Measurements from ENCODE around the gene IQSEC1. TPM values are rescaled to one million over a fixed set of nuclear protein-coding genes. Genes with fewer than 3 reads are reported as not detected.

Gene IQSEC1
- 3.5 and 4.8 TPM in 2 replicates for polyA plus RNA-seq (2011; rRNA removed)
- polyA minus RNA-seq (2011; rRNA and poly(A)+ RNA removed) = 7.5 and 8.8 TPM in 2 replicates

DNA sequence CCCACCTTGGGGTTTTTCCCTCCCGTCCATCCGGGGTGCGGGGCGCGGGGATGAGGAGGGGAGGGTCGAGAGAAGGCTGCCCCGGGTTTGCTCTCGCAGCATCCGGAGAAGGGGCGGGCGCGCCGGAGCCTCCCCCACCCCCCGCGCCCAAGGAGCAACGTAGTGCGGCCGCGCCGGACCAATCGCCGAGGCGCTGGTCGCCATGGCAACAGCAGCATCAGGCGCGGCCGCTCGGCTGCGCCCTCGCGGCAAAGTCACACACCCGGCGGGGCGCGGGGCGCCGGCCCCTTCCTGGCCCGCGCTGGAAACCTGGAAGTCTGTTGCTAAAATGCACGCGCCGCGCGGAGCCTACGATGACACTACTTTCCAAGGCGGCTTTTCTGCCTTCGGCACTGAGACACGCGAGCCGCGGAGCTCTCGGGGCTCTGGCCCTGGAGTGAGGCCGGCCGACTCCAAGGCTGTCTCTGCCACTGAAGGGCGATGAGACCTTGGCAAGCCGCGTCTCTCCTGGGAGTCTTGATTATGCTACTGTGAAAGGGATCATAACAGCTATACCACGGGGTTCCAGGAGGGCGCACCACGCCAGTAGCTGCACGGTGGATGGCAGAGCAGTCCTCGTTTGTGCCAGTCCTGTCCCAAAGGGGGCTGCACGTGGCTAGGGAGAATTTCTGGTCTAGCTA lies at the start of gene IQSEC1:
IQSEC1 (minus strand) TSS at position 104 of the 680 bp plus-strand sequence. CDS start 415 bp downstream, outside the sequence.
- ChIA-PET POLR2A (no interaction called here), CTCF (no interaction called here)
- DNase-seq (ENCODE audit: low read depth) = no peak
- TF ChIP-seq, protein P1, sequence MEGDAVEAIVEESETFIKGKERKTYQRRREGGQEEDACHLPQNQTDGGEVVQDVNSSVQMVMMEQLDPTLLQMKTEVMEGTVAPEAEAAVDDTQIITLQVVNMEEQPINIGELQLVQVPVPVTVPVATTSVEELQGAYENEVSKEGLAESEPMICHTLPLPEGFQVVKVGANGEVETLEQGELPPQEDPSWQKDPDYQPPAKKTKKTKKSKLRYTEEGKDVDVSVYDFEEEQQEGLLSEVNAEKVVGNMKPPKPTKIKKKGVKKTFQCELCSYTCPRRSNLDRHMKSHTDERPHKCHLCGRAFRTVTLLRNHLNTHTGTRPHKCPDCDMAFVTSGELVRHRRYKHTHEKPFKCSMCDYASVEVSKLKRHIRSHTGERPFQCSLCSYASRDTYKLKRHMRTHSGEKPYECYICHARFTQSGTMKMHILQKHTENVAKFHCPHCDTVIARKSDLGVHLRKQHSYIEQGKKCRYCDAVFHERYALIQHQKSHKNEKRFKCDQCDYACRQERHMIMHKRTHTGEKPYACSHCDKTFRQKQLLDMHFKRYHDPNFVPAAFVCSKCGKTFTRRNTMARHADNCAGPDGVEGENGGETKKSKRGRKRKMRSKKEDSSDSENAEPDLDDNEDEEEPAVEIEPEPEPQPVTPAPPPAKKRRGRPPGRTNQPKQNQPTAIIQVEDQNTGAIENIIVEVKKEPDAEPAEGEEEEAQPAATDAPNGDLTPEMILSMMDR (IDR thresholded peaks at IDR 0.05; ENCODE audit: insufficient read depth, low read depth, low read length) = no peak
- H3K36me3 ChIP-seq (ENCODE audit: control insufficient read depth, insufficient read depth, low read length) = no peaks in the 10 kb centered on the region
- H3K4me3 ChIP-seq (ENCODE audit: low read depth, low read length) = no peak within 1 kb of the TSS
- peaks cover 36% of the 10 kb centered on the region for H3K27me3 ChIP-seq (ENCODE audit: control insufficient read depth, insufficient read depth, low read length)

DNA sequence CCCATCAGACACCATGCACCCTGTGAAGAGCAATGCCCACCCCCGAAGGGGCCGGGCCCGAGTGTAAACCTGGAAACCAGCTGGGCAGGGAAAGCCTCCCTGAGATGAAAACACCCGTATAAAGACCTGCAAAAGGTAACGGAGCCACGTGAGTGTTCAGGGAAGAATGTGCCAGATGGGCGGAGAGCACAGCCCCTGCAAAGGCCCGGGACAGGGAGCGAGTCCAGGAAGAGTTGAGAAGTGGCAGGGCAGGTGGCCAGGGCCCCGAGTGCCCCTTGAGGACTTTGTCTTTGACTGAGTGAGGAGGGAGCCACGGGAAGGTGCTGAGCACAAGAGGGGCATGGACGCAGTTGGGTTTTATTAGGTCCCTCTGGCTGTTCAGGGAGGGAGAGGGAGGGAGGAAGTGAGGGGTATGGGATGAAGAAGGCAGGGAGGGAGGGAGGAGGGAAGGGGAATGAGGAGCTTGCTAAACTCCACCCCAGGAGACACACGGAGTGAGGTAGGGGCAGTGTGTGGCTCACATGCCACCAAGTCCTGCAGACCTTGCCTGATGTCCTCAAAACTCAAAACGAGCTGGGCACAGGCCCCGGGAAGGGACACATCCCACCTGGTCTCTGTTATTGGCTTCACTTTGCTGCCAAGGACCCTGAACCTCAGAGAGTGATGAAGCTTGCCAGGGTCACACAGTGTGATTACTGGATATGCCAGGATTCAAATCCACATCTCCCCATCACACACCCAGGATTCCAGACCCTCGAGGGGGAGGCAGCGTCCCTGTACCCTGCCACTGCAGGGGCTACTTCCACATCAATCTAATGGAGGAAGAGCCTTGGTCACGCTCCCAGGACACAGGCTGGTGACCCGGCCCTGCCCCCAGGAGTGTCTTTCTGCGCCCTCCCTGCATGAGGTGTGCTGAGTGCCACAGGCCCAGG lies 49.1 kb upstream of the IQSEC1 start:
- CTCF ChIA-PET = no interaction called here
- Histone ChIP-seq H3K27me3 (ENCODE audit: control insufficient read depth, insufficient read depth, low read length) (no peaks in the 10 kb centered on the region; the same call in 1 of the 2 replicates), H3K4me3 (ENCODE audit: low read depth, low read length) (no peak overlapping the region), H3K36me3 (ENCODE audit: control insufficient read depth, insufficient read depth, low read length) (no peaks in the 10 kb centered on the region)
- POLR2A ChIA-PET = no interaction called here
- DNase-seq (ENCODE audit: low read depth) = no peak
- TF ChIP-seq, protein P1 (IDR thresholded peaks at IDR 0.05; ENCODE audit: insufficient read depth, low read depth, low read length) = no peak

DNA sequence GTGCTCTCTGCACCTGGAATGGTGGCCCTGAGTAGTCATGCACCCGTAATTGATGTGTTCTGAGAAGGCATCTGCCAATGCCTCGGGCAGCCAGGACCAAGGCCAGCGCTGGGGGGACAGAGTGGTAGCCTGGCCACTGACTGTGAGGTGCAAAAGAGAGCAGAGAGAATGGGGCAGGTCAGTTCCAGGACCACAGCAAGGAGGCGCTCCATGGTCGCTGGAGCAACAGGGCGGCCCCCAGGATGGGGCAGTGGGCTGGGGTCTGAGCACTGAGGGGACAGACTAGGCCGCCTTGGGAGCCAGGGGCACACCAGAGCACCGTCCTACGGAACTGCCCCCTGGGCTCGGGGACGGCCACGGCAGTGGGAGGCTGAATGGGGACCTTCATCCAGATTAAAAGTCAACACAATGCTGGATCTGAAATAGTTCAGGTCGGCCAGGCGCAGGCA lies 48.3 kb upstream of the IQSEC1 start:
- ChIA-PET CTCF (no interaction called here), POLR2A (no interaction called here)
- DNase-seq (ENCODE audit: low read depth) = no peak
- TF ChIP-seq, protein P1 (IDR thresholded peaks at IDR 0.05; ENCODE audit: insufficient read depth, low read depth, low read length) = no peak
- Histone ChIP-seq H3K4me3 (ENCODE audit: low read depth, low read length) (no peak overlapping the region), H3K36me3 (ENCODE audit: control insufficient read depth, insufficient read depth, low read length) (no peaks in the 10 kb centered on the region), H3K27me3 (ENCODE audit: control insufficient read depth, insufficient read depth, low read length) (no peaks in the 10 kb centered on the region; the same call in 1 of the 2 replicates)

DNA sequence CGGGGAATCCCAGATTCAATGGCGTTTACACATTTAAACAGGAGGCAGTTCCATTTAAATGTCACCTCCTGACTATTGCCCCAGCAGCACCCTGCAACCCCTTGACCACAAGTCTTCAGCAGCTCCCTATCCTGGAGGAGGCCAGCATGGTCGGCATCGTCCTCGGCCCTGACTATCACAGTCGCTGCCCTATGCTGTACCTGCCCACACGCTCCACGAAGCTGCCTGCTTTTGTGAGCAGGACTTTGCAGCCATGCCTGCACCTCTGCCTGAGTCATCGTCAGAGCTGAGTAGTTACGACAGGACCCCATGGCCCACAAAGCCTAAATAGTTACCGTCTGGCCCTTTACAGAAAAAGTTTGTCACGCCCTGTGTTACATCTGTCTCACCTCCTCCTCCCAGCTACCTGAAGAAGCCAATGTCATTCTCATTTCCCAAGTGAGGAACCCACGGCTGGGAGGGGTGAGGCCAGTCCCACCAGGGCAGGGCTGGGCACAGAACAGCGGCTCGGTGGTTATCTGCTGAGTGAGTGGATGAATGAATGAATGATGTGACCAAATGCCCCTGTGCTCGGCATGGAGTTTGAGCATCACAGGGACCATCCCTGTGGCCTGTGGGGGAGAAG lies 47.8 kb upstream of the IQSEC1 start:
- Histone ChIP-seq H3K36me3 (ENCODE audit: control insufficient read depth, insufficient read depth, low read length) (no peaks in the 10 kb centered on the region), H3K4me3 (ENCODE audit: low read depth, low read length) (no peak overlapping the region), H3K27me3 (ENCODE audit: control insufficient read depth, insufficient read depth, low read length) (no peaks in the 10 kb centered on the region; the same call in 1 of the 2 replicates)
- ChIA-PET POLR2A (no interaction called here), CTCF (no interaction called here)
- TF ChIP-seq, protein P1 (IDR thresholded peaks at IDR 0.05; ENCODE audit: insufficient read depth, low read depth, low read length) = no peak
- DNase-seq (ENCODE audit: low read depth) = no peak

Measured in BJ (cell line).